ENCODE results near the gene CTBP1.

The CTBP1 gene

GRCh38 chr4:1193206-1194009 is 55.5 kb downstream of the CTBP1 start:
- no peak for DNase-seq

GRCh38 chr4:1192493-1193205 is 56.3 kb downstream of the CTBP1 start:
- peak; percentile 20 for DNase-seq

- no peak for DNase-seq
Measured at GRCh38 chr4:1192091-1192492, 56.8 kb downstream of the CTBP1 start.

GRCh38 chr4:1191621-1192020 is 57.3 kb downstream of the CTBP1 start:
- DNase-seq: peak; percentile 20

- peak; percentile 33 for DNase-seq
Measured at GRCh38 chr4:1187182-1187581, 61.7 kb downstream of the CTBP1 start.

- no peak for DNase-seq
Measured at GRCh38 chr4:1183985-1184773, 64.8 kb downstream of the CTBP1 start.

GRCh38 chr4:1182313-1182712 is 66.6 kb downstream of the CTBP1 start:
- DNase-seq: no peak

GRCh38 chr4:1180663-1181062 is 68.3 kb downstream of the CTBP1 start:
- DNase-seq: no peak

- DNase-seq: no peak
Measured at GRCh38 chr4:1179976-1180375, 69.0 kb downstream of the CTBP1 start.

GRCh38 chr4:1179089-1179441 is 69.9 kb downstream of the CTBP1 start:
- DNase-seq: no peak

- no peak for DNase-seq
Measured at GRCh38 chr4:1178300-1179088, 70.4 kb downstream of the CTBP1 start.

- DNase-seq: peak; percentile 65
Measured at GRCh38 chr4:1177274-1178141, 71.4 kb downstream of the CTBP1 start.

- DNase-seq: no peak
Measured at GRCh38 chr4:1176398-1177273, 72.3 kb downstream of the CTBP1 start.

- no peak for DNase-seq
Measured at GRCh38 chr4:1175635-1176229, 73.2 kb downstream of the CTBP1 start.

GRCh38 chr4:1174941-1175634 is 73.8 kb downstream of the CTBP1 start:
- no peak for DNase-seq

GRCh38 chr4:1172971-1173757 is 75.8 kb downstream of the CTBP1 start:
- DNase-seq: no peak

GRCh38 chr4:1172228-1172851 is 76.6 kb downstream of the CTBP1 start, which contains the start of gene SPON2:
TSS of gene SPON2 (minus strand) at chr4:1172583.
- no peak for DNase-seq
